Measurements from ENCODE around the gene XYLB. TPM values are rescaled to one million over a fixed set of nuclear protein-coding genes. Genes with fewer than 3 reads are reported as not detected.

Gene XYLB
- total and polyA plus RNA-seq, 2 experiments from 2014 or later = 0.36 to 0.97 TPM

DNA sequence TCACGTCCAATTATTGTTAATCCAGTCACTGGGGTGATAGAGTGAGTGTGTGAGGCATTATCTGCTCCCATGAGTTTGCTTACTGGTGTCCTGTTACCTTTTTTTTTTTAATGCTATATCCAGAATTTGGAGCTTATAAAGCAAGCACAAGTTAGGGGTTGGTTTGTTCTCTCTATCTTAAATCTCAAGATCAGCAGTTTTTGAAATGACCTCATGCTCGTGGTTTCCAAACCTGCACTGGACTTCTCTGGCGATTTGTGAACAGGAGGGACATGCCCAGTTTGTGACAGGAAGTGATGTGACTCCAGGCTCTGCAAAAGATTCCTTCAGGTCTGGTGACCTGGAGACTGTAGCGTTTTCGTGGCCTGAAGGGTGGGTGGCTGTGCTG lies 25.6 kb downstream of the XYLB start:
- no peaks in the 10 kb centered on the region for H3K9me3 ChIP-seq (ENCODE audit: low read depth)
- no peak for DNase-seq (ENCODE audit: low read depth in 1 of 2, low spot score in 1 of 2)
- H3K4me3 ChIP-seq = no peak overlapping the region
- no peaks in the 10 kb centered on the region for H3K27me3 ChIP-seq
- no peaks in the 10 kb centered on the region for H3K4me1 ChIP-seq (ENCODE audit: low read depth)
- no peak for TF ChIP-seq CTCF (IDR thresholded peaks at IDR 0.05; ENCODE audit: low read depth, low read length)
- H3K36me3 ChIP-seq = no peaks in the 10 kb centered on the region
- H3K27ac ChIP-seq = no peak overlapping the region

- H3K9me3 ChIP-seq (ENCODE audit: low read depth) = no peaks in the 10 kb centered on the region
- no peaks in the 10 kb centered on the region for H3K36me3 ChIP-seq
- no peak for TF ChIP-seq CTCF (IDR thresholded peaks at IDR 0.05; ENCODE audit: low read depth, low read length)
- no peak overlapping the region for H3K4me3 ChIP-seq
- H3K4me1 ChIP-seq (ENCODE audit: low read depth) = no peaks in the 10 kb centered on the region
- DNase-seq (ENCODE audit: low read depth in 1 of 2, low spot score in 1 of 2) = no peak
- H3K27ac ChIP-seq = no peak overlapping the region
- no peaks in the 10 kb centered on the region for H3K27me3 ChIP-seq
Measured at GRCh38 chr3:38374221-38374620, 27.6 kb downstream of the XYLB start.

DNA sequence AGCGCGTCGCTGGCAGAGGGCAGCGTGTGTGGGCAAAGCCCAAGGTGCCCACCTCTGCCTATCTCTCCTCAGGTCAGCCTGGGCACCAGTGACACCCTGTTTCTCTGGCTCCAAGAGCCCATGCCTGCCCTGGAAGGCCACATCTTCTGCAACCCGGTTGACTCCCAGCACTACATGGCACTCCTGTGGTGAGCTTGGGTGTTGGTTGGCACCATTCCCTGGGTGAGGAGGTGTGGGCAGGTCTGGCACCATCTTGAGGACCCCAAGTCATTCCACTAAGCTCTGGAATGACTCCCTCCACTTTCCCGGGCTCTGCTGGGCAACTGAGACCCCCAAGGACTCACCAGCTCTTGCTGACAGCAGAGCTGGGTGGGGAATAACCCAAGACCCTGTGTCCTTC lies 28.5 kb downstream of the XYLB start:
- no peaks in the 10 kb centered on the region for H3K36me3 ChIP-seq
- H3K4me1 ChIP-seq (ENCODE audit: low read depth) = no peaks in the 10 kb centered on the region
- TF ChIP-seq CTCF (IDR thresholded peaks at IDR 0.05; ENCODE audit: low read depth, low read length) = no peak
- DNase-seq (ENCODE audit: low read depth in 1 of 2, low spot score in 1 of 2) = no peak
- no peak overlapping the region for H3K27ac ChIP-seq
- no peaks in the 10 kb centered on the region for H3K9me3 ChIP-seq (ENCODE audit: low read depth)
- no peak overlapping the region for H3K4me3 ChIP-seq
- H3K27me3 ChIP-seq = no peaks in the 10 kb centered on the region

- Histone ChIP-seq H3K36me3 (no peaks in the 10 kb centered on the region), H3K27ac (no peak overlapping the region), H3K4me1 (ENCODE audit: low read depth) (no peaks in the 10 kb centered on the region), H3K27me3 (no peaks in the 10 kb centered on the region), H3K9me3 (ENCODE audit: low read depth) (no peaks in the 10 kb centered on the region), H3K4me3 (no peak overlapping the region)
- no peak for TF ChIP-seq CTCF (IDR thresholded peaks at IDR 0.05; ENCODE audit: low read depth, low read length)
- DNase-seq (ENCODE audit: low read depth in 1 of 2, low spot score in 1 of 2) = no peak
Measured at GRCh38 chr3:38375488-38376097, 29.0 kb downstream of the XYLB start.

DNA sequence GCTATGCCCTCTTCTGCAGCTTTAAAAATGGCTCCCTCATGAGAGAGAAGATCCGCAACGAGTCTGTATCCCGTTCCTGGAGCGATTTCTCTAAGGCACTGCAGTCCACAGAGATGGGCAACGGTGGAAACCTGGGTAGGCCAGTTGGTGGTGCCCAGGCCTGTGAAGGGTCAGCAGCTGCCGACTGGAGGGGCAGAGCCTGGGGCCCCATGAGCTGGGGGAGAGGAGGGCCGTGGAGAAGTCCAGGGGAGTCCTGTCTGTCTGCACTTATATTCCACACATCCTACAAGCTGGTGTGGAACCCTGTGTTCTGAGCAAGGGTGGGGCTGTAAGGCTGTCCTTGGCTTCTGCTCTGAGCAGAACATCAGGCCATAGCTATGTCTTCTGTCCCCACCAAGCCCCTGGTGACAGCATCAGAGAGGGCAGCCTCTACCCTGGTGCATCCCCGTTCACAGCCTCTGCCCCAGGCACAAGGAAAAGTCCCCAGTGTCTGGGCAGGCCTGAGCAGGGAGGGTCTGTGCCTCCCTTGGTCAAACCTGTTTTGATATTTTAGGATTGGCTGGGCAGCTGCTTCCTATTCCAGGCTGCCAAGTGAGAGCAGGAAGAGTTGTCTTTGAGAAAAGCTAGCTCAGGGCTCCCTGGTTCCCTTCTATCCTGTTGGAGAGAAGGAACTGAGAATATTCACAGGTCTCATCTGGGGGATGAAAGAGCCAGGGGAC lies 29.7 kb downstream of the XYLB start:
- Histone ChIP-seq H3K27ac (no peak overlapping the region), H3K27me3 (no peaks in the 10 kb centered on the region), H3K4me3 (no peak overlapping the region), H3K9me3 (ENCODE audit: low read depth) (no peaks in the 10 kb centered on the region), H3K36me3 (no peaks in the 10 kb centered on the region), H3K4me1 (ENCODE audit: low read depth) (no peaks in the 10 kb centered on the region)
- no peak for DNase-seq (ENCODE audit: low read depth in 1 of 2, low spot score in 1 of 2)
- TF ChIP-seq CTCF (IDR thresholded peaks at IDR 0.05; ENCODE audit: low read depth, low read length) = no peak
